IPS DF 6.9 (cell line): ENCODE data around the gene SYNCRIP.
"Not testable (repeated sequence)": the region's sequence is repeated elsewhere in the genome, so short reads cannot be mapped to it uniquely, and the experiment has no call there.

Experiments used
- DNase-seq: peaks from one replicate; pipeline ENCODE4 v3.0.0-alpha.2; 2013; ENCODE audit warnings: low read depth, low spot score
- H3K27ac ChIP-seq: one replicate; pipeline ENCODE4 v1.5.1; 2013; ENCODE audit warnings: low read length, control low read depth
- H3K27me3 ChIP-seq: 2 replicates; pipeline ENCODE4 v1.6.1; 2013; ENCODE audit warnings: mild to moderate bottlenecking, low read length; ENCODE audit not compliant: control insufficient read depth, insufficient read depth
- H3K36me3 ChIP-seq: 2 replicates; pipeline ENCODE4 v1.6.1; 2013; ENCODE audit warnings: low read length; ENCODE audit not compliant: control insufficient read depth, insufficient read depth
- H3K4me1 ChIP-seq: 2 replicates; pipeline ENCODE4 v1.6.1; 2013; ENCODE audit warnings: low read length; ENCODE audit not compliant: control insufficient read depth, insufficient read depth
- H3K4me3 ChIP-seq: 2 replicates; pipeline ENCODE4 v1.5.1; 2013; ENCODE audit warnings: mild to moderate bottlenecking, low read length
- H3K9me3 ChIP-seq: 2 replicates; pipeline ENCODE4 v1.6.1; 2013; ENCODE audit warnings: low read length, inconsistent platforms; ENCODE audit not compliant: control insufficient read depth, insufficient read depth
- WGBS: extraction: QIAGEN DNeasy Blood & Tissue Kit; methylation state at CpG from one replicate; pipeline ENCODE4 v1.1.7; 2013; ENCODE audit warnings: mixed read lengths, missing lambda C conversion rate; ENCODE audit not compliant: insufficient read length, insufficient coverage; 5-methylcytosine and 5-hydroxymethylcytosine counted together

The SYNCRIP gene

GRCh38 chr6:85642774-85643536, at the start of gene SYNCRIP:
TSS of gene SYNCRIP (minus strand) at chr6:85642886. CDS start at chr6:85641439, 1,447 bp downstream.
- peak; percentile 84 for DNase-seq
- Histone ChIP-seq H3K4me3 (peak within 1 kb of the TSS; percentile 86), H3K27ac (no peak within 1 kb of the TSS), H3K4me1 (no peaks in the 10 kb centered on the region), H3K27me3 (no peaks in the 10 kb centered on the region), H3K9me3 (no peaks in the 10 kb centered on the region), H3K36me3 (peaks cover 4% of the 10 kb centered on the region; the same call in 1 of the 2 replicates)
- WGBS: no CpG with 5 or more reads among the region's 76 CpGs

DNA sequence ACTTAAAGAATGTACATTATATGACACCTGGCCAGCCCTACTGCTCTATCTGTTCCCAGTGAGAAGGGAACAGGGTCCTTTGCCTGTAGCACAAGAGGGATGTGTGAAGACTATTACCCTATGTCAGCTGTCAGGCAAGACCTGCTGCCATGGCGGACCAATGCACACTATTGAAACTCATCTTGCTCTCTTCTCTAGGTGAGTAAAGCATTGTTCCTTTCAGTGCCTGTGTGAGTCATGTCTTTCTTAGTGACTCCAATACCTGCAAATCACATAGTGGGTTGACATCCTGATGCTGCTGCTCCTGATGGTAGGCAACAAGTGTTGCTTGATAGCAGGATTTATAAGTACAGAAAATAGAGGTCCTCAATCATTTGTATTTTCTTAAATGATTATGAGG, 48.8 kb upstream of the SYNCRIP start:
- H3K9me3 ChIP-seq: no peaks in the 10 kb centered on the region
- no peaks in the 10 kb centered on the region for H3K27me3 ChIP-seq
- H3K36me3 ChIP-seq: no peaks in the 10 kb centered on the region
- no peak for DNase-seq
- H3K4me3 ChIP-seq: no peak overlapping the region
- H3K4me1 ChIP-seq: no peaks in the 10 kb centered on the region
- no peak overlapping the region for H3K27ac ChIP-seq
- WGBS: no CpG with 5 or more reads among the region's 1 CpG

GRCh38 chr6:85690071-85690470, 47.4 kb upstream of the SYNCRIP start:
- Histone ChIP-seq H3K9me3 (no peaks in the 10 kb centered on the region), H3K4me1 (no peaks in the 10 kb centered on the region), H3K36me3 (no peaks in the 10 kb centered on the region), H3K27me3 (no peaks in the 10 kb centered on the region), H3K4me3 (no peak overlapping the region), H3K27ac (no peak overlapping the region)
- no peak for DNase-seq

GRCh38 chr6:85685713-85686112, 43.0 kb upstream of the SYNCRIP start:
- Histone ChIP-seq H3K27ac (no peak overlapping the region), H3K4me1 (no peaks in the 10 kb centered on the region), H3K36me3 (no peaks in the 10 kb centered on the region), H3K27me3 (no peaks in the 10 kb centered on the region), H3K9me3 (no peaks in the 10 kb centered on the region), H3K4me3 (no peak overlapping the region)
- WGBS: no CpG with 5 or more reads among the region's 4 CpGs
- no peak for DNase-seq

DNA sequence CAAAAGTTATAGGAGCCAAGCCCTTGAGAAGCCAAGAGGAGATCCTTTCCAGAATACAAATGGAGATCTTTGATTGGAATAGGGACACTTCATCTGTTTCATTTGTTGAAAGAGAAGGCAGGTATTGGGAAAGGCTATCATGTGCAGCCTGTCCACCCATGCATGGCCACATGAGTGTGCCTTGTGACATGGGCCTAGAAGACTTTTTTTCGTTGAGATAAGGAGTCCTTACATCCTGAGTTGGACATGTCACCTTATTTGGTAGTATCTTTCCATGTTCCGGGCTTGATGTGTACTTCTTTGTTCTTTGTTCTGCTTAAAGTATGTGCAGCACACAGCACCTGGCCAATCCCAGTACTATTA, 42.1 kb upstream of the SYNCRIP start:
- Histone ChIP-seq H3K9me3 (no peaks in the 10 kb centered on the region), H3K4me3 (no peak overlapping the region), H3K27ac (no peak overlapping the region), H3K4me1 (0 out of 2 replicates have a peak, but pooled peaks cover 1% of the 10 kb centered on the region), H3K27me3 (no peaks in the 10 kb centered on the region), H3K36me3 (no peaks in the 10 kb centered on the region)
- no CpG with 5 or more reads among the region's 2 CpGs for WGBS
- DNase-seq: no peak

DNA sequence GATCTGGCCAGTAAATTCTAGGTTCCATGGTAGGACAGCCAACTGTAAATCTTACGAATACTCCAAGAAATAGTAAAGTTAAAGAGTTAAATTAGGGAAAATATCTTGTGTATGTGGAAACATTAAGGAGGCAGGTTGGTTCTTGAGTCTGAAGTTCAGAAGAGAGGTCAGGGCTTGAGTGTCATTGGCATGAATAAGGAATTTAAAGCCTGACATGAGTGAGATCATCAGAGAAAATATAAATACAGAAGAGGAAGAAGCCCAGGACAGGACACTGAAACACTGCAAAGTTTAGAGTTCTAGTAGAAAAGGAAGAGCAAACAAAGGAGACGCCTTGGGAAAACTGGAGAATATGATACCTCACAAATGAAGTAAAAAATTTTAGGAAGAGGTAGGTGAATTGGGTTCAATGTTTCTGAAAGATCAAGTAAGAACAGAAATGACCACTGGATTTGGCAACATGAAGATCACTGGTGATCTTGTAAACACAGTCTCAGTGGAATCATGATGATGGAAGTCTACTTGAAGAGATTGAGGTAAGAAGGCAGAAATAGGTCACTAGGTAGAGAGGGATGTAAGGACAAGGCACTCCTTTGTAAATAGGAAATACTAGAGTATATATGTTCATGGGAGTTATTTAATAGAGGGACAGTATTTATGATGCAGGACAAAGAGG, 41.6 kb upstream of the SYNCRIP start:
- WGBS: no CpG with 5 or more reads among the region's 2 CpGs
- DNase-seq: no peak
- H3K27me3 ChIP-seq: no peaks in the 10 kb centered on the region
- H3K27ac ChIP-seq: no peak overlapping the region
- H3K9me3 ChIP-seq: no peaks in the 10 kb centered on the region
- 0 out of 2 replicates have a peak, but pooled peaks cover 1% of the 10 kb centered on the region for H3K4me1 ChIP-seq
- H3K36me3 ChIP-seq: no peaks in the 10 kb centered on the region
- H3K4me3 ChIP-seq: no peak overlapping the region

- WGBS: no CpG with 5 or more reads among the region's 4 CpGs
Measured at GRCh38 chr6:85681899-85682298, 39.2 kb upstream of the SYNCRIP start.

DNA sequence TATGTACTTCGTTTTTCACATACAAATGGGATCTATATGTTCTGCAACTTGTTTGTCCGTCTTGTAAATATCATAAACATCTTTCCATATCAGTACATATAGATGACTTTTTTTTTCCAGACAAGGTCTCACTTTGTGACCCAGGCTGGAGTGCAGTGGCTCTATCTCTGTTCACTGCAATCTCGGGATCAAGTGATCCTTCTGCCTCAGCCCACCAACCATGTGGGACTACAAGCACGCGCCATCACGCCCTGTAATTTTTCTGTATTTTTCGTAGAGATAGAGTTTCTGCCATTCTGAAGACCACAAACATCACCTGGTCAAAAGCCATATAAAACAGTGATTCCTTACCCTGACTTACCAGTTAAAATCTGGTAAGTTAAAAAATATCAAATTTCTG, 37.7 kb upstream of the SYNCRIP start:
- Histone ChIP-seq H3K27ac (no peak overlapping the region), H3K9me3 (no peaks in the 10 kb centered on the region), H3K27me3 (no peaks in the 10 kb centered on the region), H3K36me3 (peaks cover 13% of the 10 kb centered on the region; the same call in 1 of the 2 replicates), H3K4me1 (0 out of 2 replicates have a peak, but pooled peaks cover 1% of the 10 kb centered on the region), H3K4me3 (no peak overlapping the region)
- no CpG with 5 or more reads among the region's 7 CpGs for WGBS
- DNase-seq: no peak

More at GRCh38 chr6:85681899-85682298, 39.2 kb upstream of the SYNCRIP start:
- H3K4me1 ChIP-seq, H3K27me3 ChIP-seq, H3K36me3 ChIP-seq, DNase-seq, H3K27ac ChIP-seq, H3K9me3 ChIP-seq, H3K4me3 ChIP-seq: not testable (repeated sequence)

DNA sequence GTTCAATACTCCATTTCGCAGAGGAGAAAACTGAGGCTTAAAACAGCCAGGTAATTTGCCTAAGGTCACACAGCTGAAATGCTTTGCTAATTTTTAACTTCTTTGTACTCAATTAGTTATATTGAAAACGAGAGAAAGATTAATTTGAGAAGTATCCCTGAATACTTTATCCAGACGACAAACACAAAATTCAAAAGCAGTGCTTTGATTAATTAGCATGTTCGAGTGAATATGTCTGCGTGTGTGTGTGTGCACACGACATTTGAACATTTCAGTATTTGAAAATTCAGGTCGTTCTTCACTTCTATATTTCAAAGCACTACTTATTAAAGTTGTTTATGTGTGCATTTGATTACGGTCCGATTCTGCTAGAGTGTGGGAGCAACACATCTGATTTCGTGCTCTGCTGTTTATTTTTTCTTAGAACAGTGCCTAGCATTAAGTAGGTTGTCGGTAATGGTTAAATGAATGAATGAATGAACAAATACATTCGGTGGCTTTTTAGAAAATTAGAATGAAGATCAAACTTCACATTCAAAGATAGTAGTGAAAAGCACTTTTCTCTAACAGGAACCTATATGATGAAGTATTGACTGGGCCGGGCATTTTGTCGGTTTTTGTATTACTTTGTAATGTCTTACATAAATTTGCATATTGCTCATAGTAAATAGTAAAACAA, 36.9 kb upstream of the SYNCRIP start:
- no CpG with 5 or more reads among the region's 14 CpGs for WGBS
- DNase-seq: no peak
- Histone ChIP-seq H3K27me3 (no peaks in the 10 kb centered on the region), H3K9me3 (no peaks in the 10 kb centered on the region), H3K4me3 (peak overlapping the region; percentile 64; the same call in 1 of the 2 replicates), H3K27ac (no peak overlapping the region), H3K36me3 (peaks cover 15% of the 10 kb centered on the region; the same call in 1 of the 2 replicates), H3K4me1 (0 out of 2 replicates have a peak, but pooled peaks cover 1% of the 10 kb centered on the region)

- no peak overlapping the region for H3K27ac ChIP-seq
- H3K27me3 ChIP-seq: no peaks in the 10 kb centered on the region
- no peaks in the 10 kb centered on the region for H3K9me3 ChIP-seq
- peak; percentile 96 for DNase-seq
- no CpG with 5 or more reads among the region's 82 CpGs for WGBS
- H3K4me1 ChIP-seq: 0 out of 2 replicates have a peak, but pooled peaks cover 1% of the 10 kb centered on the region
- peak overlapping the region; percentile 79 for H3K4me3 ChIP-seq
- peaks cover 15% of the 10 kb centered on the region; the same call in 1 of the 2 replicates for H3K36me3 ChIP-seq
Measured at GRCh38 chr6:85678602-85679444, 36.1 kb upstream of the SYNCRIP start.
